ENCODE measurements around the gene EHMT2.
"Not testable (repeated sequence)": the region's sequence is repeated elsewhere in the genome, so short reads cannot be mapped to it uniquely, and the experiment has no call there.

Gene EHMT2

GRCh38 chr6:31887173-31888007 is 10.1 kb downstream of the EHMT2 start:
- no peak for DNase-seq

GRCh38 chr6:31886541-31886991 is 10.9 kb downstream of the EHMT2 start:
- DNase-seq = no peak

- no peak for DNase-seq
Measured at GRCh38 chr6:31884528-31885035, 12.9 kb downstream of the EHMT2 start.

GRCh38 chr6:31883676-31884075 is 13.8 kb downstream of the EHMT2 start:
- DNase-seq = no peak

- DNase-seq = no peak
Measured at GRCh38 chr6:31882344-31882743, 15.2 kb downstream of the EHMT2 start.

- no peak for DNase-seq
Measured at GRCh38 chr6:31881136-31881859, 16.2 kb downstream of the EHMT2 start.

- no peak for DNase-seq
Measured at GRCh38 chr6:31880616-31881015, 16.9 kb downstream of the EHMT2 start.

GRCh38 chr6:31879901-31880300 is 17.6 kb downstream of the EHMT2 start:
- no peak for DNase-seq

- no peak for DNase-seq
Measured at GRCh38 chr6:31879143-31879542, 18.4 kb downstream of the EHMT2 start.

GRCh38 chr6:31878726-31879125 is 18.8 kb downstream of the EHMT2 start, which contains the start of gene SLC44A4:
Gene SLC44A4, minus strand, starts transcription at chr6:31878997. Its CDS starts 17 bp downstream, at chr6:31878980.
- DNase-seq = no peak

- no peak for DNase-seq
Measured at GRCh38 chr6:31878222-31878621, 19.3 kb downstream of the EHMT2 start.

- DNase-seq = no peak
Measured at GRCh38 chr6:31877651-31878161, 19.8 kb downstream of the EHMT2 start.

GRCh38 chr6:31877125-31877650 is 20.3 kb downstream of the EHMT2 start:
- DNase-seq = no peak

- DNase-seq = no peak
Measured at GRCh38 chr6:31876357-31876756, 21.1 kb downstream of the EHMT2 start.

GRCh38 chr6:31875877-31876276 is 21.6 kb downstream of the EHMT2 start:
- no peak for DNase-seq

GRCh38 chr6:31874836-31875572 is 22.5 kb downstream of the EHMT2 start:
- peak; percentile 29 for DNase-seq

- no peak for DNase-seq
Measured at GRCh38 chr6:31874084-31874670, 23.3 kb downstream of the EHMT2 start.

GRCh38 chr6:31871046-31871659 is 26.3 kb downstream of the EHMT2 start:
- peak; percentile 57 for DNase-seq

- no peak for DNase-seq
Measured at GRCh38 chr6:31870385-31870921, 27.0 kb downstream of the EHMT2 start.

- DNase-seq = no peak
Measured at GRCh38 chr6:31869343-31869742, 28.2 kb downstream of the EHMT2 start.

- DNase-seq = not testable (repeated sequence)
Measured at GRCh38 chr6:31868658-31868971, 28.9 kb downstream of the EHMT2 start.

Measured in fibroblast of skin of right quadriceps (primary cell).